Body of pancreas (tissue), 4 donors: ENCODE results near the gene KRTAP2-4.

Source experiments
- CTCF ChIP-seq, 7 experiments: fragments of 450-650 bp in 4 of 7; fragments of 200-600 bp in 3 of 7; sonication (generic) in 3 of 7; IDR thresholded peaks; one replicate each; pipeline ENCODE4 v1.5.1; 2016 to 2019; ENCODE audit warnings: antibody characterized with exemption in 7 of 7
- POLR2A ChIP-seq, 3 donors: fragments of 450-650 bp; IDR thresholded peaks; one replicate each; pipeline ENCODE4 v1.6.1; 2016; ENCODE audit warnings: antibody characterized with exemption in 3 of 3, mild to moderate bottlenecking in 2 of 3

DNA sequence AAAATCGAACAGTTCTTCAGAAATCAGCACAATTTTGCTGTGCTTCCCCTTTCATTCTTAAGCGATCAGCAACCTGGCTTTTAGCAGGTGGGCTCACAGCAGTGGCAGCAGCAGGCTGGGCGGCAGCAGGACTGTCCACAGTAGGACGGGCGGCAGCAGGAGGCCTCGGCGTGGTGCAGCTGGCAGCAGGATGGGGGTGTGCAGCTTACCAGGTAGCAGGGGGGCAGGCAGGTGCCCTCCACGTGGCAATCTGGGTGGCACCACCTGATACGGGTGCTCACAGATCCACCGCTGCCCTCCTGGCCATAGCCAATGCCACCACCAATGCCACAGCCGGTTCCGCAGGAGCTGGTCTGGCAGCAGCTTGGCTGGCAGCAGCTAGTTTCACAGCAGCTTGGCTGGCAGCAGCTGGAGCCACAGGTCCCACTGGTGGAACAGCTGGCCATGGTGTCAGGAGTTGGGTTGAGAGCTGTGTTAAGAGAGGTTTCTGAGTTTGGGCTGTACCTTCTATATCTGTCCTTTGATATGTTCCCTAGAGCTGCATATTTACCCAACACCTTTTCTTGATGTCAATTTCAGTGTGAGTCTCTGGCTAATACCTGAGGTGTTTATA lies 35.9 kb downstream of the KRTAP2-4 start, which contains the start of gene KRTAP1-4:
- no peak for TF ChIP-seq CTCF (IDR thresholded peaks at IDR 0.05)
- TF ChIP-seq POLR2A (IDR thresholded peaks at IDR 0.05): no peak
